H9 (cell line): Measurements from ENCODE around the gene SPATS1. TPM values are rescaled to one million over a fixed set of nuclear protein-coding genes. Genes with fewer than 3 reads are reported as not detected.

Experiments
- DNase-seq: peaks from one replicate; pipeline ENCODE4 v3.0.0-alpha.2; 2017
- H2AFZ ChIP-seq: one replicate; pipeline ENCODE4 v1.6.1; 2013; ENCODE audit warnings: mild to moderate bottlenecking, low read length, control low read depth, moderate library complexity
- H2AK5ac ChIP-seq: 2 replicates; pipeline ENCODE4 v1.6.1; 2013; ENCODE audit warnings: low read length, control low read depth, mixed read lengths; ENCODE audit not compliant: insufficient read length
- H2BK120ac ChIP-seq: one replicate; pipeline ENCODE4 v1.6.1; 2013; ENCODE audit warnings: low read depth, mild to moderate bottlenecking, low read length, control low read depth, inconsistent platforms; ENCODE audit not compliant: poor library complexity, severe bottlenecking
- H2BK12ac ChIP-seq: 2 replicates; pipeline ENCODE4 v1.6.1; 2013; ENCODE audit warnings: low read length, control low read depth, mixed read lengths, low read depth; ENCODE audit not compliant: insufficient read length
- H2BK15ac ChIP-seq: 2 replicates; pipeline ENCODE4 v1.6.1; 2013; ENCODE audit warnings: low read depth, low read length, control low read depth
- H2BK20ac ChIP-seq: one replicate; pipeline ENCODE4 v1.6.1; 2013; ENCODE audit warnings: low read depth, mild to moderate bottlenecking, low read length, control low read depth, inconsistent platforms; ENCODE audit not compliant: poor library complexity, severe bottlenecking
- H2BK5ac ChIP-seq: 2 replicates; pipeline ENCODE4 v1.6.1; 2013; ENCODE audit warnings: low read length, control low read depth, mixed read lengths; ENCODE audit not compliant: insufficient read length
- H3K14ac ChIP-seq: 2 replicates; pipeline ENCODE4 v1.6.1; 2013; ENCODE audit warnings: low read length, control low read depth; ENCODE audit not compliant: insufficient read depth
- H3K18ac ChIP-seq: 2 replicates; pipeline ENCODE4 v1.6.1; 2013; ENCODE audit warnings: low read depth, mild to moderate bottlenecking, mixed read lengths, low read length, control low read depth; ENCODE audit not compliant: insufficient read length
- H3K23ac ChIP-seq: 2 replicates; pipeline ENCODE4 v1.6.1; 2013; ENCODE audit warnings: low read length, control low read depth, mixed read lengths, low read depth; ENCODE audit not compliant: insufficient read length
- H3K23me2 ChIP-seq: 2 replicates; pipeline ENCODE4 v1.6.1; 2013; ENCODE audit warnings: low read depth, mild to moderate bottlenecking, mixed read lengths, low read length, control low read depth; ENCODE audit not compliant: insufficient read length, poor library complexity, severe bottlenecking
- H3K27ac ChIP-seq: 2 replicates; pipeline ENCODE4 v1.5.1; 2013; ENCODE audit warnings: low read length, control low read depth, mixed read lengths, low read depth; ENCODE audit not compliant: insufficient read length
- H3K27me3 ChIP-seq: 2 replicates; pipeline ENCODE4 v1.6.1; 2013; ENCODE audit warnings: low read length, control low read depth, inconsistent platforms; ENCODE audit not compliant: insufficient read depth
- H3K4ac ChIP-seq: 2 replicates; pipeline ENCODE4 v1.6.1; 2013; ENCODE audit warnings: low read depth, mild to moderate bottlenecking, control low read depth, inconsistent platforms, low read length, moderate library complexity
- H3K4me1 ChIP-seq: 2 replicates; pipeline ENCODE4 v1.6.1; 2013; ENCODE audit warnings: low read length, control low read depth, inconsistent platforms; ENCODE audit not compliant: insufficient read depth
- H3K4me2 ChIP-seq: 2 replicates; pipeline ENCODE4 v1.6.1; 2013; ENCODE audit warnings: low read length, control low read depth, mixed read lengths; ENCODE audit not compliant: insufficient read length, insufficient read depth
- H3K56ac ChIP-seq: 2 replicates; pipeline ENCODE4 v1.6.1; 2013; ENCODE audit warnings: low read depth, mild to moderate bottlenecking, mixed read lengths, low read length, control low read depth; ENCODE audit not compliant: insufficient read length
- H3K79me1 ChIP-seq: 2 replicates; pipeline ENCODE4 v1.6.1; 2013; ENCODE audit warnings: low read depth, mild to moderate bottlenecking, moderate library complexity, low read length, control low read depth, inconsistent platforms; ENCODE audit not compliant: insufficient read depth, poor library complexity, severe bottlenecking
- H3K79me2 ChIP-seq: 2 replicates; pipeline ENCODE4 v1.6.1; 2013; ENCODE audit warnings: low read length, control low read depth, inconsistent platforms; ENCODE audit not compliant: insufficient read depth
- H3K9ac ChIP-seq: 2 replicates; pipeline ENCODE4 v1.6.1; 2013; ENCODE audit warnings: low read length, control low read depth, mixed read lengths; ENCODE audit not compliant: insufficient read length; ENCODE audit errors: extremely low read depth
- H3K9me3 ChIP-seq: one replicate; pipeline ENCODE4 v1.6.1; 2013; ENCODE audit warnings: low read depth, low read length, inconsistent platforms; ENCODE audit not compliant: control insufficient read depth
- H3T11ph ChIP-seq: one replicate; pipeline ENCODE4 v1.6.1; 2013; ENCODE audit warnings: mild to moderate bottlenecking, low read length, control low read depth, inconsistent platforms
- H4K20me1 ChIP-seq: one replicate; pipeline ENCODE4 v1.6.1; 2013; ENCODE audit not compliant: control insufficient read depth, insufficient read length, insufficient read depth
- H4K5ac ChIP-seq: 2 replicates; pipeline ENCODE4 v1.6.1; 2013; ENCODE audit warnings: low read depth, mild to moderate bottlenecking, mixed read lengths, low read length, control low read depth; ENCODE audit not compliant: insufficient read length
- H4K8ac ChIP-seq: replicated peaks from 2 replicates; pipeline ENCODE4 v1.6.1; 2013; ENCODE audit warnings: low read length, control low read depth, mixed read lengths, low read depth; ENCODE audit not compliant: insufficient read length
- H4K91ac ChIP-seq: 2 replicates; pipeline ENCODE4 v1.6.1; 2013; ENCODE audit warnings: low read depth, mild to moderate bottlenecking, moderate library complexity, mixed read lengths, low read length, control low read depth; ENCODE audit not compliant: insufficient read length
- H3K27ac Mint-ChIP-seq, 3 experiments: 2 replicates in 2 of 3; 3 replicates in 1 of 3; pipeline ENCODE4 v1.8.0; 2020 to 2021; ENCODE audit warnings: mixed read lengths in 3 of 3, mild to moderate bottlenecking in 1 of 3, moderate library complexity in 1 of 3
- H3K27me3 Mint-ChIP-seq: 2 replicates; pipeline ENCODE4 v1.8.0; 2021; ENCODE audit warnings: low read depth, mild to moderate bottlenecking, moderate library complexity, mixed read lengths
- H3K36me3 Mint-ChIP-seq, 3 experiments: 2 replicates in 2 of 3; 3 replicates in 1 of 3; pipeline ENCODE4 v1.8.0; 2020 to 2021; ENCODE audit warnings: low read depth in 3 of 3, mixed read lengths in 3 of 3; ENCODE audit not compliant: insufficient read depth in 1 of 3
- H3K4me1 Mint-ChIP-seq, 2 experiments: 2 replicates each; pipeline ENCODE4 v1.8.0; 2020; ENCODE audit warnings: mixed read lengths in 2 of 2
- H3K4me3 Mint-ChIP-seq, 2 experiments: 2 replicates in 1 of 2; 3 replicates in 1 of 2; pipeline ENCODE4 v1.8.0; 2020 to 2021; ENCODE audit warnings: mild to moderate bottlenecking in 2 of 2, mixed read lengths in 2 of 2, moderate library complexity in 1 of 2
- H3K9me3 Mint-ChIP-seq, 2 experiments: 2 replicates in 1 of 2; 3 replicates in 1 of 2; pipeline ENCODE4 v1.8.0; 2020; ENCODE audit warnings: mild to moderate bottlenecking in 2 of 2, mixed read lengths in 2 of 2, moderate library complexity in 1 of 2
- CTCF ChIP-seq: fragments of 200-600 bp; sonication (generic); conservative IDR thresholded peaks from 3 replicates; pipeline ENCODE4 v1.8.0; 2021; ENCODE audit warnings: antibody characterized with exemption, mild to moderate bottlenecking
- WGBS: extraction: QIAGEN DNeasy Blood & Tissue Kit; methylation state at CpG from one replicate; pipeline ENCODE4 v1.1.7; 2013; ENCODE audit warnings: missing lambda C conversion rate, low lambda C conversion rate, mixed read lengths; ENCODE audit not compliant: insufficient read length; ENCODE audit errors: extremely low coverage; 5-methylcytosine and 5-hydroxymethylcytosine counted together
- total RNA-seq: library from RNA; stranded (reverse); gene quantifications from 2 replicates; pipeline ENCODE4 v1.2.1, GENCODE V29; 2021

The SPATS1 gene
- total RNA-seq, 1 experiment from 2014 or later, result not detected

DNA sequence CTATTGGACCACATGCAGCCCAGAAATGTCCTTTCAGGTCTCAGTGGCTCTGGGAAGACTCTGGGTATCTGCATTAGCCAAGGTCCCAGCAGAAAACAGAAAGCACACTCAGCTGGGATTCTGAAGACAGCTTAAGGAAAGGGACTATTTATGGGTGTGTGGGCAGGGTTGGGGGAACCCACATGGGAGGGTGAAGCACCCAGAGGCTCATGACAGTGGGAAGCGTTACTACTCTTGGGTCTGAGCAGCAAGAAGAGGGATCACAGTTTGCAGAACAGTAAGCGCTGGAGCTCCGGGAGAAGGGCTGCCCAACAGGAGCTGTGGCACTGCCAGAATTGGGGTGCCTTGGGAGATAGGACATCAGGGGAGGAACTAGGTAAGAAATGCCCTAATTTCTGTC lies 32.6 kb downstream of the SPATS1 start:
- no peak overlapping the region for H3K9ac ChIP-seq
- peaks cover 12% of the 10 kb centered on the region for H3K27me3 Mint-ChIP-seq
- H2BK12ac ChIP-seq, result no peak overlapping the region
- no peak overlapping the region for H3K23ac ChIP-seq
- no peaks in the 10 kb centered on the region for H3K9me3 Mint-ChIP-seq
- no peaks in the 10 kb centered on the region for H3K9me3 ChIP-seq
- no peak overlapping the region for H3K18ac ChIP-seq
- H3K56ac ChIP-seq, result no peak overlapping the region
- H4K91ac ChIP-seq, result no peak overlapping the region
- no peak overlapping the region for H3K4me3 Mint-ChIP-seq
- H2BK5ac ChIP-seq, result no peak overlapping the region
- H2BK120ac ChIP-seq, result no peak overlapping the region
- H3K23me2 ChIP-seq, result no peaks in the 10 kb centered on the region
- H3K27ac Mint-ChIP-seq, result peak overlapping the region in 1 of 3 experiments; percentile 15; a peak in 2 of 7 replicates
- H2AK5ac ChIP-seq, result no peak overlapping the region
- H2BK20ac ChIP-seq, result no peak overlapping the region
- H3K79me1 ChIP-seq, result no peaks in the 10 kb centered on the region
- no peaks in the 10 kb centered on the region for H3K4me1 Mint-ChIP-seq
- H3K27me3 ChIP-seq, result no peaks in the 10 kb centered on the region
- H3K79me2 ChIP-seq, result no peaks in the 10 kb centered on the region
- H4K8ac ChIP-seq, result no peak overlapping the region
- no peak overlapping the region for H2AFZ ChIP-seq
- no peaks in the 10 kb centered on the region for H4K20me1 ChIP-seq
- DNase-seq, result no peak
- H3K4me1 ChIP-seq, result no peaks in the 10 kb centered on the region
- no peak overlapping the region for H3T11ph ChIP-seq
- no peak overlapping the region for H3K4me2 ChIP-seq
- no peak overlapping the region for H3K4ac ChIP-seq
- H3K36me3 Mint-ChIP-seq, result no peaks in the 10 kb centered on the region
- H3K14ac ChIP-seq, result no peak overlapping the region
- H3K27ac ChIP-seq, result no peak overlapping the region
- H2BK15ac ChIP-seq, result no peak overlapping the region
- H4K5ac ChIP-seq, result no peak overlapping the region
- TF ChIP-seq CTCF, result no peak
- WGBS, result no CpG with 5 or more reads among the region's 3 CpGs
